ENCODE data around the gene GRHL1.

Gene GRHL1

DNA sequence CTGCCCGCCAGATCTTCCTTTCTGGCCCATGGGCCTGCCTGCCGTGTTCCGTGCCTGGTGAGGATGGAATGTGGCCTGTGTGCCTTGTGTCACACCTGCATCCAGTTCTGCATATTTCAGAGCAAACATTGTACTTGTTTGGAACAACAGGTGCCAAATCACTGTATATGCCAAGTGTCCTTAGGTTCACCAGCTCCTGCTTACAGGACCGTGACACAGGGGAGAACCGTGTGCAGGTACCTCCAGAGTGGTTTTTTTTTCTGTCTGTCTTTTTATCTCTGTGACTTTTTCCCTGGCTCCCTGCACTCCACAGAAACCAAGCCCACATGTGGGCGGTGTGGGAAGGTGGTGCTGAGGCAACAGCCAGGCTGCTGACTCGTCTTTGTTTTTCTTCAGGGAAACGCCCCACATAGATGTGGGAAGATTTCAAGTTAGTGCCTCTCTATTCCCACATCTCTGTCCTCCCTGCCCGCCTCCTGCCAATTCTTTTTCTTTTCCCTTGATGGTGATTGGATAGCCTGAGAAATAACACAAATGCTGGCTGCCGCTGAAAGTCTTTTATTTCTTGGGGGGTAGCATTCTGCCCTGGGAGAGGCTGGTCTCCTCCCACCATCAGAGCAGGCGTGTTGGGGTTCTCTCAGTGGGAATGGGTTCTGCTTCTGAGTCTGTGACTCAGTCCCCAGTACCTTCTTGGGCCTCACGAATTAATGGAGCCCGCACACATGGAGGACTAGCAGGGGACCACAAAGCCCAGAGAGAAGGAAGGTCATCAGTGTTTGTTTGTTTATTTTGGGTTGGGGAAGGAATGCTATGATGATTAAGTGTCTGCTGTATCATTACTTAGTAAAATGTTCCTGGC is 21.4 kb downstream of the GRHL1 start:
- DNase-seq = no peak

DNA sequence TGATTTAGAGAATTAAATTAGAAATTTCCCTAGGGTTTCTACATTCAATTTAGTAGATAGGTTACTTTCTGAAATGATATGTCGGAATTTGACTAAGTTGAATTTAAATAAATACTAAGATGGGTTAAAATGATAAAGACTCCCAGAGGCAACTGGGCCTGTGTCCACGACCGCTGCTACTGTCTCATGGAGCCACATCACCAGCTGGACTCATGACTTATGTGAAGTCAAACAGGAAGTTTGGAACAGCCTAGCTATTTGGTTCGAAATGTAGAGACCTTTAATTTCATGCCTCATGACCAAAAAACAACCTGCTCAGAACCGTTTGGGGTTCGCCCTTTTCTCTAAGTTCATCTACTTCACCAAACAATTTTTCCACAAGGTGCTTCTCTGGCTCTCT is 22.2 kb downstream of the GRHL1 start:
- no peak for DNase-seq

DNA sequence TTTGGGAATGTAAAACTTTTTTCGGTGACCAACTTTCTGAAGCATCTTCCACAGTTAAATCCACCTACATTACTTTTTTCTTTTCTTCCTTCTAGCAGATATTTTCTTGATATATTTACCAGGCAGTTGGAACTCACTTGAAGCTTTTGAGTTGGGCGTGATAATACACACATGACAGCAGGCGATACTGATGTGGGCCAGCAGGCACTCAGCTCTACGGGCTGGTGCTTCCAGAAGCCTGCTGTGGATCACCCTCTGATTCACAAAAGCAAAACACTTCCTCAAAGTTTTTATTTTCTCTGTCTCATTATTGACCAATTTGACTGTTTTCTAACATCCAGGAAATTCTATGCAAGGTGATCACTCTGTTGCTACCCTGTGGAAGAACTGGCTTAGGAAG is 22.9 kb downstream of the GRHL1 start:
- DNase-seq = no peak

- DNase-seq = no peak
Measured at GRCh38 chr2:9975328-9975727, 23.8 kb downstream of the GRHL1 start.

GRCh38 chr2:9975805-9976447 is 24.4 kb downstream of the GRHL1 start:
- peak; percentile 95 for DNase-seq

DNA sequence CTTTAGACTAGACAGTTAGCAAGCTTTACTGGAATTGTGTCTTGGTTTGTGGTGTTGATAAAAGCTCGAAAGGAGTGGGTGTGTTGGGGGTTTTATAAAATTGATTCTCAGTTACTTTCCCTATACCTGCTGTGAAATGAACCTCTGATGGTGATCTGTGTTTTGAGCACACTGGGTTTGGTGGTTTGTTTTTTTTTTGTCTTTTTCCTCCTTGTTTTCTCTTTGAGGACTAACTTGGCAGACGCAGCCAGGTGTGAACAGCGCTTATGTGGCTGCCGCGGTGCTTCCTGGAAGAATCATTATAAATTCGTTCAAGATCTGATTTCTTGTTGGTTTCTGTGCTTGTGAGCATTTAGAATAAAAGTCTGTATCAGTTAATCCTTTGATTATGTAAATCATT is 28.5 kb downstream of the GRHL1 start:
- no peak for DNase-seq

GRCh38 chr2:9980520-9980919 is 29.0 kb downstream of the GRHL1 start:
- peak; percentile 71 for DNase-seq

DNA sequence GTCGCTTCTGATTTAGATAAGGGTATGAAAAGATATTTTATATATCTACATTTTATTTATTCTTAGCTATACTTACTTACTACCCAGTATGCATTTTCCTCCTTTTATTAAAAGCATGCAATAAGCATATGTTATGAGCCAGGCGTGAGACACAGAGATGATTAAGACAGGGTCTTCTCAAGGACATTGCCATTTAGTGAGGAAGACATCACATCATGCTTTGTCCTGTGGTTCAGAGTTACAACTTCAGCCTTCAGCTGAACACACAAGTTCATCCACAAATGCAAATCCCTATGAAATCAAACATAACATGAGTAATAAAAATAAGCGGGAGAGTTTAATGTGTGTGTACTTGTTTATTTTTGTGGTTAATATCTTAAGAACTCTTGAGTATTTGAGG is 30.2 kb downstream of the GRHL1 start:
- DNase-seq = no peak

- peak; percentile 94 for DNase-seq
Measured at GRCh38 chr2:9982248-9982647, 30.8 kb downstream of the GRHL1 start.

GRCh38 chr2:9982891-9983290 is 31.4 kb downstream of the GRHL1 start:
- no peak for DNase-seq

DNA sequence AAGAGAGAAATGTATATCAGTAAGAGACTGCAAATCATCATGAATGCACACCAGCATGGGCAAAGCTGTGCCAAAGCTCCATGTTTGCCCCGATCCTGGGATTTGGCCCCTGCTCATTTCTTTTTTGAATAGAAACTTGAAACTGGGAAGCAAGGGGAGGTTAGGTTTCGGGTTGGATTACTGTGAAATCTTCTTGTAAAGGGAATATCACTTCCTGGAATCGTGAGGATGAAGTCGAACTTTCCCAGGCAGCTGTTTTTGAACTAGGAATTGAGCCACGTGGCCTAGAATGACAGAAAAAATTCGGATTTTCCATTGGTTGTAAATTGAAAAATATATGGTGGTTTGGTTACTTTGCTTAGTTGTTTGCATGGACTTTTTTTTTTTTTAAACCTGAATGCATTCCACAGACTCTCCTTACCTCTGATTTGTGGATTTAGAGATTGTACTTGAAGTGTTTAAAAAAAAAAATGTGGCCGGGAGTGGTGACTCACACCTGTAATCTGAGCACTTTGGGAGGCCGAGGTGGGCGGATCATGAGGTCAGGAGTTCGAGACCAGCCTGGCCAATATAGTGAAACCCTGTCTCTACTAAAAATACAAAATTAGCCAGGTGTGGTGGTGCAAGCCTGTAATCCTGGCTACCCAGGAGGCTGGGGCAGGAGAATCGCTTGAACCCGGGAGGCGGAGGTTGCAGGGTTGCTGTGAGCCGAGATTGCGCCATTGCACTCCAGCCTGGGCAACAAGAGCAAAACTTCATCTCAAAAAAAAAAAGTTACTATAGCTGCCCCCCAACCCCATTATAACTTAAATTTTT is 32.1 kb downstream of the GRHL1 start:
- DNase-seq = peak; percentile 63

GRCh38 chr2:9984217-9984739 is 32.8 kb downstream of the GRHL1 start:
- DNase-seq = peak; percentile 37

GRCh38 chr2:9984871-9985480 is 33.5 kb downstream of the GRHL1 start:
- DNase-seq = peak; percentile 83

DNA sequence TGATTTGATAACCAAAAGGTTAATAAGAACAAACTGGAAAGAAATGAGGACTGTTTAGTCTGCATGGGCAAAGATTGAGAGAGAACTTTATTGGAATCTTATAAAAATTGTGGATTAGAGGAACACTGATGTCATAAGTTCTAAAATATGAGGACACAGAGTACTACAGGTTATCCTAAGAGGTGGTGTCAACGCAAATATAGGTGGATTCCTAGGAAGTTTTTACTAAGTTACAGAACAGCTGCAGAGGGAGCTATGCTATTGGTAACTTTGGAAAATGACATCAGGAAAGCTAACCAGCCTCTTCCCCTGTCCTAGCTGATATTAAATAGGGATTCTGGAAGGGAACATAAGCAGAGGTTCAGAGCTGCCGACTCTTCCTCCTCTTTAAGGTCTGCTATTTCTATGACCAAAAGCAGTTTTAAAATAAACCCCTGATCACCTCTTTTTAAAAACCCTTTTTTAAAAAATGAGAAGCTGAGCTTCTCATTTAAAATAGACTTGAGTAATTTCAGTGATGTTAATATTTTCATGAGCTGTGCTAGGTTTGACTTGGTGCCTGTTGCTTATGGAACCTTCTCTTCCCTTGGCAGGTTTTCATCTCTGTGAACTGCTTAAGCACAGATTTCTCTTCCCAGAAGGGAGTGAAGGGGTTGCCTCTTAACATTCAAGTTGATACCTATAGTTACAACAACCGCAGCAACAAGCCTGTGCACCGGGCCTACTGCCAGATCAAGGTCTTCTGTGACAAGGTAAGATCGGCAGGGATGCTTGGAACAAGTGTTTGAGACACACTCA is 34.2 kb downstream of the GRHL1 start:
- DNase-seq = no peak

DNA sequence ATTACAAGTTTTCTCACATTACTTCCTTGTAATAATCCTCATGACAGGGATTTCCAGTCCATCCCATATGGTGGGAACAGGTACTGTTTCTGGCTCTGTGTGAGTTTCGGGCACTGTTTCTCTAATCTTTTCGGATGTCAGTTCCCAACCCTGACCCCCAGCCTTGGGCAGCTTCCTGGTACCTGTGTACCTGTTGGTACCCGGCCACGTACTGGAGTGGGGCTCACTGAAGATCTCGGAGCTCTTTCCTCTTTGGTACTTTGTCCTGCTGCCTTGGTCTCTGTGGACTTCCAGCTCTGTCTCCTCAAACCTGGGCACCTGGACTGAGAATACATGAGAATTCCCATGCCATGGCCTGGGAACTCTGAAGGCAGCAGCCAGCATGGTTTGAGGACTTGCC is 36.8 kb downstream of the GRHL1 start:
- no peak for DNase-seq

DNA sequence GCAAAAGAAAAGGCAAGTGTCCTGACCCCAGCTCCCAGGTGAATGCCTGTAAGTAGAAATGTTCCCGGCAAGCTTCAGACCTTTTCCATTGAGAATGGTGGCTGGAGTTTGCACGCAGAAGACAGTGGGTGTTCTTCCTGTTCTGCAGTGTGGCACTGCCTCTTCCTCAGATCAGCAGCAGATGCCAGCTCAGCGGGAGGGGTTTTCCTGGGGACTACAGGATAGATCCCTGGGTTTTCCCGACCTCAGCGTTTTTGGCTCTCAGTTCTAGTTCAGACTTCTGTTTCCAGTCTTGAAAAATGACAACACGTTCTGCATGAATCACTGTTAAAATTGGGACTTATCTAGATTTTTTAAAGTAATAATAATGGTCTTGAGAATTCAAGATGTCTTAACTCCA is 39.2 kb downstream of the GRHL1 start:
- no peak for DNase-seq

GRCh38 chr2:9991221-9991620 is 39.7 kb downstream of the GRHL1 start:
- no peak for DNase-seq

DNA sequence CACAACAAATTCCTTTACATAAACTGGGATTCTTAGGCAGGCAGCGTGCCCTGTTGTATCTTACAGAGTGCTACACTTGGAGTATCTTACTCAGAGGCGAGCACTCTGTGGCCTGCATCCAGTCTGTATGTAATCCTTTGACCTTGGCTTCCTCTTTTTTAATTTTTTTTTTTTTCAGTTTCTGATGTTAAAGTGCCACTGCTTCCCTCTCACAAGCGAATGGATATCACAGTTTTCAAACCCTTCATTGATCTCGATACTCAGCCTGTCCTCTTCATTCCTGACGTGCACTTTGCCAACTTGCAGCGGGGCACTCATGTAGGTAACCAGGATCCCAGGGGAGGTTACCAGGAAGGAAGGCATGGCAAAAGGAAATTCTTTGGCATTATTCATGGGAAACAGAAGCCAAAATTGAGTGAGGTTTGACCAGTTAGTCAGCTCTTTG is 40.4 kb downstream of the GRHL1 start:
- DNase-seq = no peak

DNA sequence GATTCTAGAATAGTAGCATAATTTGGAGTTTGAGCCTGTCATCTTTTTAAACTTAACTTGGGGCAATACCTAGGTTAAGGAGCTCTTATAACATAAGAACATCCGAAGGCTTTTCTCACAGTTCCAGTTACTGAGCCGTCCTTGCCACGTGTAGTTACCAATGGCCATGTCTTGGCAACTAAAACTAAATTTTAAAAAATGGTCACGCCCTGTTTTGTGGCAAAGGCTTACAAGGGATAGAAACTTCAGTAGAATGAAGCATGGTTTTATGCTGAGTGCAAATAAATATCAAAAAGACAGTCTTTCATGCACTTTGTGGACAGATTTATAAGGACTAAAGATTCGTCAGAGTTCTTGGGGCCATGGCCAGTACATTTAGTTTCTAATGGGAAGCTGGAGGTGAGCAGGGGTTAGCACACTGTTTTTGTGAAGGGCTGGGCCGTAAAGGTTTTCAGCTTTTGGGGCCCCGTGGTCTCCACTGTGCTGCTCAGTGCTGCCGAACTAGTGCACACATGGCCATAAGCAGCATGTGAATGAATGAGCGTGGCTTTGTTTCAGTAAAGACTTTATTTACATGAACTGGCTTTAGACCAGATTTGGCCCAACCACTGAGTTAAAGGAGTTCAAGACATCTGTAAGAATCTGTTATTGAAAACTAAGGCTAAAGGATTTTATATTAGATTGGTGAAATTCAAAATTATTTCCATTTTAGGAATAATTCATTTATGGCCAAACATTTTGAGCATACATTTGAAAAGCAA is 41.1 kb downstream of the GRHL1 start:
- no peak for DNase-seq

- peak; percentile 40 for DNase-seq
Measured at GRCh38 chr2:9993488-9994165, 42.1 kb downstream of the GRHL1 start.

Data from fibroblast of skin of abdomen (primary cell).